Middle frontal gyrus (tissue), 1 donor: ENCODE measurements around the gene SERPIND1.
A peak's percentile ranks its signal among the peaks of the same experiment; 100 is the strongest.

Source experiments
- DNase-seq: peaks from one replicate; pipeline ENCODE4 v3.0.0-alpha.2; 2015; ENCODE audit warnings: low spot score; ENCODE audit errors: extremely low spot score

SERPIND1 gene

GRCh38 chr22:20788627-20789344 lies 14.9 kb downstream of the SERPIND1 start:
- no peak for DNase-seq

DNA sequence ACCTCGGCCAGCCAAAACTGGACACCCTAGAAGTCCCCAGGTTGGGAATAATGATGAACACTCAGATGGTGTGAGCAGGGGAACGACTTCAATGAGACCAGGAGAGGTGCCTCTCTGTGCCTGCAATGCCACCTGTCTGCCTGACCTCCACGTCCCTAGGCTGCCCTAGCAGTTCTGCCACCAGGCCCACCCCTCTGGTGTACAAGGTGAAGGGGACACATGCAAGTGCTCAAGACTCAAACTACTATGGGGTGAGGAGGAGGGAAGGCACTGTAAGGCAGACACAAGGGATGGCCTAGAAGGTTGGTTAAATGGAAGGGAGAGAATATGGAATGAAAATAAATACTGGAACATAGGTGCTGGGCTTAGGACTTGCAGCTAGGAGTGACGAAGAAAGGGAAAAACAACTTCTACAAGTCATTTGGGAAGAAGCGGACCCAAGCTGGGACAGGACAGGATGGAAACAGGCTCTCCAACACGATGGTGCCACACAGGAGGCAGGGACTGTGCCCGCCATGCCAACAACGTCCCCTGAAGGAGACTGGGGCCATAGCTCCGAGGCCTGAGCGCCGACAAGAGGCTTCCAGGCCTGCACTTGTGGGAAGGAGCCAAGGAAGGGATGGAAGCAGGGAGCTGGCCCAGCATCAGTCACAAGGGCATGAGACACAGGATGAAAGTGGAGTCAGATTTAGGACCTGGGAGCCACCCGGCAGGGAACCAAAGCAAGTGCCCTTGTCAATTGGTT lies 18.5 kb downstream of the SERPIND1 start:
- DNase-seq: no peak

- peak; percentile 33 for DNase-seq
Measured at GRCh38 chr22:20792966-20793728, 19.2 kb downstream of the SERPIND1 start.

DNA sequence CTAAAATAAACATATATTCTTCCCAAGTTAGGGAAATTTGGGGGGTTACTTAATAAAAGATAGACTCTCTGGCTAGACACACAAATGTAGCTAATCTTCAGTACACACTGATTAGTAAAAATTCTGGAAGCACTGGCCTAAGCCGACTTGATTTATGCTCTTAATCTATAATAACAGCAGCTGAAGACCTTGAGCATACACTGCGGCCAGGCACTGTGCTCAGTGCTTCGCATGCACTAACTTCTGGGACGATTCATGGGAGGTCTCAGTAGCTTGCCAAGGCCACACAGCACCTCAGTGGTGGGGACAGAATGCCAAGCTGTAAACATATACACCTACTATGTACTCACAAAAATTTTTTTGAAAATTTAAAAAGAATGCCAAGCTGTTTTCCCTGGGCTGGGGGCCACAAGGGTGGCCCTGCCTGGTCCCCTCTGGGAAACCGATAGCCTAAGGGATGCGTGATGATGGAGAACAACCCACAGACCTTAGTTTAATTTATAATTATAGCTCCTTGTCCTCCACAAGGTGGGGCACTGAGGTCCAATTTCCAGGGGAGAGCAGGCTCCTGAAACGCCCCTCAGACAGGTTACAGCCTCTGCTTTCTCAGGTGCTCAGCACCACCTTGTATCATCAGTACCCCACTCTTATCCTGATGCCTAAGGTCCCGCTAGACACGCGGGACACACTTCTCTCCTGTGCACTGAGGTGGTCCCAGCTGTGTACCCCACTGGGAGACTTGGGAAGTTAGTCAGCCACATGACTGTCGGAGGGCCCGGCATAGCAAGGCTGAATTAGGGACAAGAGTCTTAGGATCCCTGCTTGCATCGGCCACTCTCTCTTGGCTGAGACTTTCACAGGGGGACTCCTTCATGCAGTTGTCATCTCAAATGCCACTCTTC lies 20.1 kb downstream of the SERPIND1 start:
- DNase-seq: no peak

DNA sequence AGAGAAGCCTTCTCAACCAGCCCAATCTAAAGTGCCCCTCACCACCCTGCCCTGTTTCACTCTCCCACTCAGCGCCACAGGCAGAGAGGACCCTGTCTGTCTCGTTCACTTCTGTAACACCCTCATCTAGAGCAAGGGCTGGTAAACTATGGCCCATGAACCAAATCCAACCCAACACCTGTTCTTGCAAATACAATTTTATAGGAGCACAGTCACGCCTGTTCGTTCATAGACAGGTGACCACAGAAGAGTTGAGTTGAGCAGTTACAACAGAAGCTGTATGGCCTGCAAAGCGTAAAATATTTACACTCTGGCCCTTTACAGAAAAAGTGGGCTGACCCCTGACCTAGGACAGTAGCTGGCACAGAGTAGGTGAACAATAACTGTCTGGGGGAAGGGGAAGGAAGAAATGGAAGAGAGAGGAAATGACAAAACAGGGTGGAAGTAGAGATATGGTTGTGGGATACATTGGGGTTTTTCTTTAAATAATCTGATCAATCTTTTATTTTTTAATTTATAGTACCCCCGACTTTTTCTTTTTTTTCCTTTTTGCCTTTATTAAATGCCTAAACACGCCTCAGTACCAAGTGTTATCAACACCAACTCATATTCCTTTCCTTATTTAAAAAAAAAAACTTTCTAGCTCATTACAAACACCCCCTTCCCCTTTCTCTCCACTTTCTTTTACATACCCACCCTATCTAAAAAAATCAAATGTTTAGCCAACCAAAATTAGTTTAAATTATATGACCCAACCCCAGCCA lies 20.9 kb downstream of the SERPIND1 start:
- no peak for DNase-seq

DNA sequence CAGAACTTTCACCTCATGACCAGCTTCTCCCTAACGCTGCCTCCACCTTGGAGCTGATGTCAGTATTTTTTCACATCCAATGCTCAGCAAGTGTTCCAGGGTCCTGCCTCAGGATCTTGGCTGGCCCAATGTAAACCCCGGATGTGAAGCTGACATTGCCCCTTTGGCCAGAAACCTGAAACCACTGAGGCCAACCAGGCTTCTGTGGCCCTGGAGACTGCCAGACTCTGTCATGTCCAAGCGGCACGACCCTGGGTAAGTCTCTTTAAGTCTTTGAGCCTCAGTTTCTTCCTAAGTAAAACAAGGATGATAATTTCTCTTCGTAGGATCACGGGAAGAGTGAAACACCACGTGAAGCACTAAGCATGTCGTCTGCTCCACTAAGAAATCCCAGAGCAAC lies 22.8 kb downstream of the SERPIND1 start:
- no peak for DNase-seq

GRCh38 chr22:20798218-20798617 lies 24.3 kb downstream of the SERPIND1 start:
- no peak for DNase-seq

DNA sequence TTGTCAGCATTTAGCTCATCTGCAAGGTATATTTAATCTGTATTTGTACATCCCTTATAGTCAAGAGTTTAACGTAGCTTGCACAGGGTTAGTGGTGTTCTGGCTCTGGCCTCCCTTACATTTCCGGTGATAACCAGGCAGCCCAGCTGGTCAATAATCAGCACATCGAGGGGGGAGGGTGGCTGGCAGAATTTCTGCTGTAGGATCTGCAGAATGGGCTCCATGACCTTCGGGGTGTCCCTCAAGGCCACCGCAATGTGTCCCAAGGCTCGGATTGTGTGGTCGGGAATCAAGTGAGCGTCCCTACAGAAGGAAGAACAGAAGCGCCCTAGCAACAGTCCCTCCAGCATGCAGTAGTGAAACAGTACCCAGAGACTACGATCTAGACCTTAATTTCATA lies 25.1 kb downstream of the SERPIND1 start:
- no peak for DNase-seq

GRCh38 chr22:20799449-20799848 lies 25.5 kb downstream of the SERPIND1 start:
- DNase-seq: no peak

- no peak for DNase-seq
Measured at GRCh38 chr22:20802452-20802851, 28.5 kb downstream of the SERPIND1 start.

DNA sequence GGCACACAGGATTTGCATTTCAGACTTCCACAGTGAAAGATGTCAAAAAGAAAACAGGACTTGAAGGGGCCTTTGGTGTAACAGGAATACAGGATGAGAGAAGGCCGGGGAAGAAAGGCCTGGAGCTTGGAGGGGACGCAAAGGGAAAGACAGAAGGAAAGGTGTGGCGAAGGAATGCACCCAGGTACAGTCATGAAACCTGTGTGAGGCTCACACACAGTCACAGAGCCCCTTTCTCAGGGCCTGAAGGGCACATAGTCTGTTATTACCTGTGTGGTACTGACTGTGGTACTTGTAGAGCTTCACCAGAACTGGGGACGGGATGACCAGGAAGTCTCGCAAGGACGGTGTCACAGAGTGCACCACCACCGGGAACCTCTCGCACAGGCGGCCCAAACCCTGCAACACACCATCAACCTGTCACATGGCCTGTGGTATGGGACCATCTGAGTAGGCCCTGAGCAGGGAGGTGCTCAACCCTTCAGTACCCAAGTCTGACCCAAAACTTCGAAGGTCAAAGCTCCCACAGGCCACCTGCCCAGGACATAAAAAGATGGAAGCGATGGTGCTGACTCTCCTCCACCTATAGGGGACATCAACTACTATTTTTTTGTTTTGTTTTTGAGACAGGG lies 29.1 kb downstream of the SERPIND1 start:
- no peak for DNase-seq

GRCh38 chr22:20803696-20804324 lies 29.9 kb downstream of the SERPIND1 start:
- no peak for DNase-seq

DNA sequence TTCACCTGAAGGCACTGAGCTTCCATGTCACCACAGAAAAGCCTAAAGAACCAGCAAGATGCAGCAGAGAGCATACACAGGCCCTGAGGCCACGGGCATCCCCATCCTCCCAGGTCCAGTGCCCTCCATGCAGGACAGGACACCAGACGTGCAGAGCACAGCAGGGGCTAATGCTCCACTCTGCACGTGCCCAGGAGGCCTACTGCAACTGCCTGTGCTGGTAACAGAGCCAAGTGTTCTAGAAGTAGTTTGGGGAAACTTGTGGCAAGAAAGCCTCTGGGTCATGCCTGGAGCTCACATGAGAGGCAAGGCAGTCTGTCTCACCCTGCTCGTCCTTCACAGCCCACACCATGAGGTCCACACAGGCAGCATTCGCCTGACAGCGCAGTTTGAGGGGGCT lies 30.7 kb downstream of the SERPIND1 start:
- no peak for DNase-seq

DNA sequence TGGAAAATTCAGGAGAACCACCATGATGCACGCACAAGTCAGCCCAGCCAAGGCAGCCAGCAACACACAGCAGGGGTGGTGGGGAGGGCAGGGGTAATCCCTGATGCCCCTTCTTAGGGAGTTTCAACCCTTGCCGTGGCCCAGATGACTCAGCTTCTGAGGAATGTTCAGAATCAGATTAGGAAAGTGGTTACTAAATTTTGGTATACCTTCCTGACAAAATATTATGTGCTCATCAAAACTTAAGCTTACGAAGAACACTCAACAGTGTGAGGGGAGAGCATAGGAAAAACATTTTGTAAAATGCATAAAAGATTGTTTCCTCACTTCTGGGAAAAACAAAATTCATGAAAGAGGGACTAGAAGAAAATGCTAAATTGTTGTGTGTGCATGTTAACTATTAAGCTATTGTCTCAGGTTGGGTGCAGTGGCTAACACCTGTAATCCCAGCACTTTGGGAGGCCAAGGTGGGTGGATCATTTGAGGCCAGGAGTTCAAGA lies 32.1 kb downstream of the SERPIND1 start:
- DNase-seq: no peak

DNA sequence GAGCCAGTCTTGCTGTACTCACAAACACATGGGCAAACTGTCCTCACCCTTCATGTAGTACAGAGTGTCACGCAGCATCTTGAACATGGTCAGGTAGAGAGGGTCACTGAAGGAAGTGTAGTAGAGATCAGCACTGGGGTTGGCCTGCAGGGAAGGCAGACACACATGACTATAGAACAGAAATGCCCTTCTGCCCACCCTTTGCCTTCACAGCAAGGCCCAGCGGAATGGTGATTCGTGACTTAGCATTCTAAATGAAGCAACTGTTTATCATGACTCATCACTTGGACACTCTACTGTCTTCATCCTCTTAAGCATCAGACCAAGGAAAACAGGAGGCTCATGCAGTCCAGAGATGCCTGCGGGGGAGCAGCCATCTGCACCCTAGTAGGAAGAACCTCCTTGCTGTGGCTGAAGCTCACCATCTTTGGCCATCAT lies 33.4 kb downstream of the SERPIND1 start:
- peak; percentile 31 for DNase-seq

- DNase-seq: no peak
Measured at GRCh38 chr22:20808844-20809243, 34.9 kb downstream of the SERPIND1 start.

- no peak for DNase-seq
Measured at GRCh38 chr22:20809538-20810185, 35.7 kb downstream of the SERPIND1 start.

DNA sequence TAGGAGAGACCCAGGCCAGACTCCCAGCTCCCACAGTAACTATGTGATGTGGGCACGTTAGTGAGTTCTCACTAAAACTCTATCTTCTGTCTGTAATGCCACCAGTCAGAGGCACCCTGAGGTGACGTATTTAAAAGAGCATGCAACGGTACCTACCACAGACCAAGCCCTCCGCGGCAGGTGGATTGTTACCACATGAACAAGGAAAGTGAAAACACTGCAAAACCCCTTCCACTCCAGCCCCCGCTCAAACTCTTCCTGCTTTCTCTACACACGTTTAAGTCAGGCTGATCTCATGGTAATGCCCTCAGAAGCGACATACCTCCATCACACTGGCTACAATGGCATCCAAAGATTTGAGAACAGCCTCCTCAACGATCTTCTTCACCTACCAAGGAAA lies 36.7 kb downstream of the SERPIND1 start:
- DNase-seq: no peak

GRCh38 chr22:20811171-20811570 lies 37.3 kb downstream of the SERPIND1 start:
- no peak for DNase-seq
